SU-DHL-6 (cell line): ENCODE results near the gene ADAMTS8.

Experiments used
- CTCF ChIP-seq: fragments of 200-600 bp; sonication (generic); IDR thresholded peaks from one replicate; pipeline ENCODE4 v1.5.1; 2017; ENCODE audit warnings: antibody characterized with exemption, mild to moderate bottlenecking, low read length, moderate library complexity; ENCODE audit not compliant: insufficient read depth, poor library complexity, severe bottlenecking
- EZH2phosphoT487 ChIP-seq: fragments of 200-600 bp; sonication (generic), shearing (Covaris generic); conservative IDR thresholded peaks from 2 replicates; pipeline ENCODE4 v1.6.1; 2018; ENCODE audit warnings: mild to moderate bottlenecking, antibody characterized with exemption, low read length, moderate library complexity, mixed read lengths

GRCh38 chr11:130467116-130467900 is 38.9 kb upstream of the ADAMTS8 start:
- TF ChIP-seq CTCF (no peak), EZH2phosphoT487 (no peak)
